Panc1 (cell line): ENCODE results near the gene AFF3.

Experiments
- CTCF ChIP-seq: fragments of 450-650 bp; IDR thresholded peaks from 2 replicates; pipeline ENCODE4 v1.5.1; 2017; ENCODE audit warnings: mild to moderate bottlenecking
- POLR2AphosphoS5 ChIP-seq: IDR thresholded peaks from 2 replicates; pipeline ENCODE4 v1.6.1; 2012; ENCODE audit warnings: mild to moderate bottlenecking, low read depth, low read length, moderate library complexity
- SIN3A ChIP-seq: IDR thresholded peaks from 2 replicates; pipeline ENCODE4 v1.6.1; 2012; ENCODE audit warnings: low read depth, mild to moderate bottlenecking, low read length, moderate library complexity, borderline replicate concordance; ENCODE audit not compliant: insufficient read depth

GRCh38 chr2:99762714-99763113 is 379.7 kb downstream of the AFF3 start:
- TF ChIP-seq CTCF (no peak), POLR2AphosphoS5 (no peak), SIN3A (no peak)
